GM12873 (cell line): ENCODE data around the gene GABRB2.

Source experiments
- CTCF ChIP-seq: IDR thresholded peaks from 2 replicates; pipeline ENCODE4 v1.5.1; 2012; ENCODE audit warnings: low read depth, mild to moderate bottlenecking, moderate library complexity, low read length, control low read depth; ENCODE audit not compliant: insufficient read depth; ENCODE audit errors: missing control alignments

The GABRB2 gene

GRCh38 chr5:161378701-161379100 is 167.8 kb downstream of the GABRB2 start:
- no peak for TF ChIP-seq CTCF

GRCh38 chr5:161376034-161376433 is 170.5 kb downstream of the GABRB2 start:
- TF ChIP-seq CTCF = no peak

- TF ChIP-seq CTCF = no peak
Observed at GRCh38 chr5:161373345-161373707, 173.2 kb downstream of the GABRB2 start.

GRCh38 chr5:161372682-161373344 is 173.7 kb downstream of the GABRB2 start:
- no peak for TF ChIP-seq CTCF

- no peak for TF ChIP-seq CTCF
Observed at GRCh38 chr5:161369022-161369421, 177.5 kb downstream of the GABRB2 start.

- no peak for TF ChIP-seq CTCF
Observed at GRCh38 chr5:161358446-161358845, 188.1 kb downstream of the GABRB2 start.

- TF ChIP-seq CTCF = no peak
Observed at GRCh38 chr5:161344234-161344633, 202.3 kb downstream of the GABRB2 start.
